Non-pigmented ciliary epithelial cell (primary cell): ENCODE measurements around the gene SLC5A2.
A peak's percentile ranks its signal among the peaks of the same experiment; 100 is the strongest.
"Not testable (repeated sequence)": the region's sequence is repeated elsewhere in the genome, so short reads cannot be mapped to it uniquely, and the experiment has no call there.

Experiments used
- DNase-seq: peaks from one replicate; pipeline ENCODE4 v3.0.0-alpha.2; 2010; ENCODE audit warnings: low read depth

The SLC5A2 gene

GRCh38 chr16:31498493-31498892, 15.6 kb downstream of the SLC5A2 start:
- DNase-seq, result no peak

GRCh38 chr16:31499928-31500327, 17.0 kb downstream of the SLC5A2 start:
- no peak for DNase-seq

- DNase-seq, result no peak
Observed at GRCh38 chr16:31501226-31501965, 18.5 kb downstream of the SLC5A2 start.

GRCh38 chr16:31501966-31502348, 19.0 kb downstream of the SLC5A2 start:
- DNase-seq, result no peak

- DNase-seq, result peak; percentile 31
Observed at GRCh38 chr16:31502981-31503380, 20.1 kb downstream of the SLC5A2 start.

GRCh38 chr16:31503555-31503954, 20.6 kb downstream of the SLC5A2 start:
- DNase-seq, result not testable (repeated sequence)

GRCh38 chr16:31504159-31504558, 21.2 kb downstream of the SLC5A2 start:
- DNase-seq, result no peak

- no peak for DNase-seq
Observed at GRCh38 chr16:31505483-31505882, 22.6 kb downstream of the SLC5A2 start.

- DNase-seq, result no peak
Observed at GRCh38 chr16:31507617-31507928, 24.6 kb downstream of the SLC5A2 start.

- DNase-seq, result peak; percentile 31
Observed at GRCh38 chr16:31507929-31508705, 25.2 kb downstream of the SLC5A2 start, which contains the start of gene RUSF1. Gene RUSF1, minus strand, starts transcription at chr16:31508391. Its CDS starts 18 bp downstream, at chr16:31508373.

- DNase-seq, result no peak
Observed at GRCh38 chr16:31508706-31509195, 25.8 kb downstream of the SLC5A2 start.

- DNase-seq, result peak; percentile 20
Observed at GRCh38 chr16:31513126-31513525, 30.2 kb downstream of the SLC5A2 start.

GRCh38 chr16:31513884-31514283, 31.0 kb downstream of the SLC5A2 start:
- DNase-seq, result no peak

GRCh38 chr16:31517800-31518402, 35.0 kb downstream of the SLC5A2 start:
- DNase-seq, result no peak

GRCh38 chr16:31519759-31520431, 37.0 kb downstream of the SLC5A2 start:
- no peak for DNase-seq

- DNase-seq, result no peak
Observed at GRCh38 chr16:31521368-31521767, 38.4 kb downstream of the SLC5A2 start.

GRCh38 chr16:31522071-31522470, 39.1 kb downstream of the SLC5A2 start:
- no peak for DNase-seq

- not testable (repeated sequence) for DNase-seq
Observed at GRCh38 chr16:31523768-31524167, 40.8 kb downstream of the SLC5A2 start.

- DNase-seq, result no peak
Observed at GRCh38 chr16:31525113-31525512, 42.2 kb downstream of the SLC5A2 start.

- DNase-seq, result no peak
Observed at GRCh38 chr16:31527734-31528274, 44.9 kb downstream of the SLC5A2 start, which contains the start of gene AHSP. Gene AHSP, plus strand, starts transcription at chr16:31527900. Its CDS starts 240 bp downstream, at chr16:31528140.

- no peak for DNase-seq
Observed at GRCh38 chr16:31528523-31529107, 45.7 kb downstream of the SLC5A2 start.
